HCT116 (cell line): ENCODE data around the gene TNS3. TPM values are rescaled to one million over a fixed set of nuclear protein-coding genes. Genes with fewer than 3 reads are reported as not detected.

ENCODE experiments used
- ATAC-seq: fragments of 200-7000 bp; cut with Tn5 transposase; 2 replicates; pipeline ENCODE4 v1.9.1; 2020; ENCODE audit warnings: mild to moderate bottlenecking, moderate library complexity
- BruUV-seq: library from RNA; stranded (reverse); fragments of 400-500 nt; replicated peaks from 2 replicates; lab custom pipeline; 2021; lab: Mats Ljungman, UMichigan
- CTCF ChIA-PET: fragments of 300-600 bp; sonication (Branson Sonifier 250); formaldehyde crosslinking; loops from one replicate; lab custom pipeline; 2021; ENCODE audit warnings: antibody characterized with exemption; lab: Charles Lee
- POLR2A ChIA-PET: fragments of 300-600, 350-600 bp; sonication (Branson Sonifier 250); formaldehyde crosslinking; loops from one replicate; lab custom pipeline; 2021; ENCODE audit warnings: antibody characterized with exemption; lab: Charles Lee
- RAD21 ChIA-PET, 2 experiments: fragments of 300-600 bp; sonication (Branson Sonifier 250); formaldehyde crosslinking; loops; one replicate each; lab custom pipeline; 2023; ENCODE audit warnings: low total read pairs in 2 of 2; ENCODE audit not compliant: uncharacterized antibody in 2 of 2, unreplicated experiment in 2 of 2, low non-redundant PET in 1 of 2; lab: Charles Lee
- DNase-seq: peaks from one replicate; pipeline ENCODE4 v3.0.0-alpha.2; 2010; ENCODE audit warnings: low read depth, low spot score
- H2AFZ ChIP-seq: fragments of 200-600 bp; shearing (Covaris generic), sonication (generic); 2 replicates; pipeline ENCODE4 v1.6.1; 2017; ENCODE audit warnings: low read depth, mixed run types, mixed read lengths, antibody characterized with exemption, low read length; ENCODE audit not compliant: poor library complexity, severe bottlenecking
- H3K27ac ChIP-seq: 2 replicates; pipeline ENCODE4 v1.5.1; 2012; ENCODE audit warnings: low read depth, low read length
- H3K27me3 ChIP-seq: fragments of 200-600 bp; sonication (generic); 2 replicates; pipeline ENCODE4 v1.6.1; 2016; ENCODE audit warnings: mixed run types, low read length, mixed read lengths; ENCODE audit not compliant: insufficient read depth
- H3K36me3 ChIP-seq, 2 experiments: fragments of 200-500 bp in 1 of 2; fragments of 200-600 bp in 1 of 2; sonication (Bioruptor generic) in 1 of 2; sonication (generic) in 1 of 2; 2 replicates each; pipeline versions ENCODE4 v1.5.1 to v1.6.1; 2014 to 2016; ENCODE audit warnings: low read length in 2 of 2, inconsistent platforms in 1 of 2, mixed read lengths in 1 of 2, mixed run types in 1 of 2; ENCODE audit not compliant: insufficient read depth in 2 of 2, control insufficient read depth in 1 of 2
- H3K4me1 ChIP-seq, 2 experiments: fragments of 200-600 bp in 1 of 2; sonication (generic) in 1 of 2; 2 replicates each; pipeline versions ENCODE4 v1.5.1 to v1.6.1; 2012 to 2017; ENCODE audit warnings: low read length in 2 of 2, inconsistent platforms in 1 of 2, mild to moderate bottlenecking in 1 of 2, mixed read lengths in 1 of 2, mixed run types in 1 of 2, moderate library complexity in 1 of 2; ENCODE audit not compliant: insufficient read depth in 2 of 2, control insufficient read depth in 1 of 2
- H3K4me2 ChIP-seq: fragments of 200-600 bp; sonication (generic); 2 replicates; pipeline ENCODE4 v1.6.1; 2017; ENCODE audit warnings: mixed run types, low read length, mixed read lengths
- H3K4me3 ChIP-seq, 2 experiments: fragments of 200-600 bp in 1 of 2; sonication (generic) in 1 of 2; replicated peaks in 1 of 2; 2 replicates each; pipeline ENCODE4 v1.5.1; 2011 to 2016; ENCODE audit warnings: low read length in 2 of 2, control low read depth in 1 of 2, low read depth in 1 of 2, mild to moderate bottlenecking in 1 of 2, mixed read lengths in 1 of 2, mixed run types in 1 of 2
- H3K79me2 ChIP-seq: fragments of 200-600 bp; sonication (generic); 2 replicates; pipeline ENCODE4 v1.6.1; 2017; ENCODE audit warnings: mild to moderate bottlenecking, mixed run types, low read length, moderate library complexity, mixed read lengths; ENCODE audit not compliant: insufficient read depth
- H3K9ac ChIP-seq: fragments of 200-600 bp; sonication (generic); 2 replicates; pipeline ENCODE4 v1.6.1; 2016; ENCODE audit warnings: low read length, mixed read lengths
- H3K9me2 ChIP-seq: fragments of 200-600 bp; sonication (generic), shearing (Covaris generic); 2 replicates; pipeline ENCODE4 v1.6.1; 2017; ENCODE audit warnings: mixed run types, mild to moderate bottlenecking, moderate library complexity; ENCODE audit not compliant: insufficient read depth
- H3K9me3 ChIP-seq, 2 experiments: fragments of 200-500 bp in 1 of 2; fragments of 200-600 bp in 1 of 2; sonication (Bioruptor generic) in 1 of 2; sonication (generic) in 1 of 2; 2 replicates each; pipeline ENCODE4 v1.6.1; 2014 to 2017; ENCODE audit warnings: low read length in 2 of 2, mixed read lengths in 2 of 2, inconsistent platforms in 1 of 2, low read depth in 1 of 2, mild to moderate bottlenecking in 1 of 2, mixed run types in 1 of 2, moderate library complexity in 1 of 2; ENCODE audit not compliant: control insufficient read depth in 1 of 2, insufficient read depth in 1 of 2
- H4K20me1 ChIP-seq: fragments of 200-600 bp; sonication (generic), shearing (Covaris generic); 2 replicates; pipeline ENCODE4 v1.6.1; 2017; ENCODE audit warnings: mixed run types, mild to moderate bottlenecking, moderate library complexity; ENCODE audit not compliant: insufficient read depth
- CBX3 ChIP-seq: IDR thresholded peaks from 2 replicates; pipeline ENCODE4 v1.6.1; 2012; ENCODE audit warnings: low read depth
- CEBPB ChIP-seq: IDR thresholded peaks from 2 replicates; pipeline ENCODE4 v1.6.1; 2012; ENCODE audit warnings: low read depth
- EGR1 ChIP-seq: IDR thresholded peaks from 2 replicates; pipeline ENCODE4 v1.6.1; 2012; ENCODE audit warnings: low read depth
- ELF1 ChIP-seq: IDR thresholded peaks from 2 replicates; pipeline ENCODE4 v1.6.1; 2012; ENCODE audit warnings: low read depth, borderline replicate concordance
- JUND ChIP-seq: IDR thresholded peaks from 2 replicates; pipeline ENCODE4 v1.6.1; 2012
- POLR2A ChIP-seq: IDR thresholded peaks from 2 replicates; pipeline ENCODE4 v1.7.0; 2011; ENCODE audit warnings: borderline replicate concordance; ENCODE audit not compliant: insufficient read depth, insufficient read length; ENCODE audit errors: extremely low read depth
- RAD21 ChIP-seq: IDR thresholded peaks from 2 replicates; pipeline ENCODE4 v1.6.1; 2012; ENCODE audit warnings: low read depth, mild to moderate bottlenecking
- SRF ChIP-seq: IDR thresholded peaks from 2 replicates; pipeline ENCODE4 v1.6.1; 2012; ENCODE audit warnings: low read depth
- intact Hi-C: fragments of 100-400 bp; cut with micrococcal nuclease; formaldehyde crosslinking; loops from 2 replicates; pipeline ENCODE4 v1.10.0; 2022
- total RNA-seq: library from RNA; stranded (reverse); gene quantifications from one replicate; pipeline ENCODE4 v1.2.1, GENCODE V29; 2021; ENCODE audit not compliant: unreplicated experiment
- TF ChIP-seq, protein P1 (sequence below): IDR thresholded peaks from 2 replicates; pipeline ENCODE4 v1.6.1; 2012; ENCODE audit warnings: low read depth
- TF ChIP-seq, protein P2 (sequence below): IDR thresholded peaks from 2 replicates; pipeline ENCODE4 v1.6.1; 2012

TNS3 gene
- total RNA-seq, 1 experiment from 2014 or later = 9.1 TPM

DNA sequence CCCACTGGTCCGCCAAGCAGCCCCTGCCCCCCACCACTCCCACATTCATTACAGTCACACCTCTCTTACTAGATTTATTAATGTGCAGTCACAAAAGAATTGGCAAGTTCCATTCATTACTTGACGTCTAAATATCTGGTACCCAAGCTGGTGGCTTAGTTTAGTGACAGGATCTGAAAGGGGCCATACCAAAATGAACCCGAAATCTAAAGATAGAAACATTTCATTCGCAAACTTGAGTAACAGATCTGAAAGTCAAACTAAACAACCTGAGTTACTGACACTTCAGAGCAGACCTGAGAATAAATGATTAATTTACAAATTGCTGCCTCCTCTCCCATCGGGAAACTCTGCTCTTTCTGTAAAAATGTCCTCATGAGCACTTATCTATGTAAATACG lies 53.4 kb downstream of the TNS3 start:
- no peaks in the 10 kb centered on the region for H3K79me2 ChIP-seq
- ATAC-seq (no peak), DNase-seq (no peak)
- H3K4me3 ChIP-seq = no peak overlapping the region
- H3K4me2 ChIP-seq = no peak overlapping the region
- H3K36me3 ChIP-seq = no peaks in the 10 kb centered on the region
- ChIA-PET RAD21 (no interaction called here), POLR2A (no interaction called here), CTCF (no interaction called here)
- no peak overlapping the region for H2AFZ ChIP-seq
- BruUV-seq = no TSS peak
- H3K27me3 ChIP-seq = no peaks in the 10 kb centered on the region
- no peaks in the 10 kb centered on the region for H3K4me1 ChIP-seq
- H3K9me3 ChIP-seq = no peaks in the 10 kb centered on the region
- TF ChIP-seq ELF1 = no peak
- no peak for TF ChIP-seq RAD21
- no peak for TF ChIP-seq CEBPB
- no peak for TF ChIP-seq JUND
- no peak for TF ChIP-seq EGR1
- TF ChIP-seq, protein P1, sequence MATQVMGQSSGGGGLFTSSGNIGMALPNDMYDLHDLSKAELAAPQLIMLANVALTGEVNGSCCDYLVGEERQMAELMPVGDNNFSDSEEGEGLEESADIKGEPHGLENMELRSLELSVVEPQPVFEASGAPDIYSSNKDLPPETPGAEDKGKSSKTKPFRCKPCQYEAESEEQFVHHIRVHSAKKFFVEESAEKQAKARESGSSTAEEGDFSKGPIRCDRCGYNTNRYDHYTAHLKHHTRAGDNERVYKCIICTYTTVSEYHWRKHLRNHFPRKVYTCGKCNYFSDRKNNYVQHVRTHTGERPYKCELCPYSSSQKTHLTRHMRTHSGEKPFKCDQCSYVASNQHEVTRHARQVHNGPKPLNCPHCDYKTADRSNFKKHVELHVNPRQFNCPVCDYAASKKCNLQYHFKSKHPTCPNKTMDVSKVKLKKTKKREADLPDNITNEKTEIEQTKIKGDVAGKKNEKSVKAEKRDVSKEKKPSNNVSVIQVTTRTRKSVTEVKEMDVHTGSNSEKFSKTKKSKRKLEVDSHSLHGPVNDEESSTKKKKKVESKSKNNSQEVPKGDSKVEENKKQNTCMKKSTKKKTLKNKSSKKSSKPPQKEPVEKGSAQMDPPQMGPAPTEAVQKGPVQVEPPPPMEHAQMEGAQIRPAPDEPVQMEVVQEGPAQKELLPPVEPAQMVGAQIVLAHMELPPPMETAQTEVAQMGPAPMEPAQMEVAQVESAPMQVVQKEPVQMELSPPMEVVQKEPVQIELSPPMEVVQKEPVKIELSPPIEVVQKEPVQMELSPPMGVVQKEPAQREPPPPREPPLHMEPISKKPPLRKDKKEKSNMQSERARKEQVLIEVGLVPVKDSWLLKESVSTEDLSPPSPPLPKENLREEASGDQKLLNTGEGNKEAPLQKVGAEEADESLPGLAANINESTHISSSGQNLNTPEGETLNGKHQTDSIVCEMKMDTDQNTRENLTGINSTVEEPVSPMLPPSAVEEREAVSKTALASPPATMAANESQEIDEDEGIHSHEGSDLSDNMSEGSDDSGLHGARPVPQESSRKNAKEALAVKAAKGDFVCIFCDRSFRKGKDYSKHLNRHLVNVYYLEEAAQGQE = no peak
- no peak for TF ChIP-seq POLR2A
- no peak for TF ChIP-seq SRF
- TF ChIP-seq, protein P2, sequence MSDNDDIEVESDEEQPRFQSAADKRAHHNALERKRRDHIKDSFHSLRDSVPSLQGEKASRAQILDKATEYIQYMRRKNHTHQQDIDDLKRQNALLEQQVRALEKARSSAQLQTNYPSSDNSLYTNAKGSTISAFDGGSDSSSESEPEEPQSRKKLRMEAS = no peak
- TF ChIP-seq CBX3 = no peak
- no peaks in the 10 kb centered on the region for H4K20me1 ChIP-seq
- H3K27ac ChIP-seq = no peak overlapping the region
- intact Hi-C loops = no loop called here
- no peak overlapping the region for H3K9ac ChIP-seq
- H3K9me2 ChIP-seq = no peaks in the 10 kb centered on the region
